Kidney capillary endothelial cell (primary cell): ENCODE data around the gene RNF208.
A peak's percentile ranks its signal among the peaks of the same experiment; 100 is the strongest.

ENCODE experiments used
- DNase-seq: peaks from one replicate; pipeline ENCODE4 v3.0.0-alpha.2; 2018; ENCODE audit warnings: low spot score

The RNF208 gene

DNA sequence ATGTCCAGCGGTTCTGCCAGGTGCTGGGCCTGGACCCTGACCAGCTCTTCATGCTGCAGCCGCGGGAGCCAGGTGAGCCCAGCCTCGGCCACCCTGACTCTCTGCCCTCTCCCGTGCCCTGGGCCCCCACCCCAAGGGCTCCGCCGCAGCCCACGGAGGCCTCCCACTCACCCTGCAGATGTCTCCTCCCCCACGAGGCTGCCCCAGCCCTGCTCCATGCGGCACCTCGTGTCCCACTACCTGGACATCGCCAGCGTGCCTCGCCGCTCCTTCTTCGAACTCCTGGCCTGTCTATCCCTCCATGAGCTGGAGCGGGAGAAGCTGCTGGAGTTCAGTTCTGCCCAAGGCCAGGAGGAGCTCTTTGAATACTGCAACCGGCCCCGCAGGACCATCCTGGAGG, 7.4 kb downstream of the RNF208 start:
- DNase-seq = no peak

DNA sequence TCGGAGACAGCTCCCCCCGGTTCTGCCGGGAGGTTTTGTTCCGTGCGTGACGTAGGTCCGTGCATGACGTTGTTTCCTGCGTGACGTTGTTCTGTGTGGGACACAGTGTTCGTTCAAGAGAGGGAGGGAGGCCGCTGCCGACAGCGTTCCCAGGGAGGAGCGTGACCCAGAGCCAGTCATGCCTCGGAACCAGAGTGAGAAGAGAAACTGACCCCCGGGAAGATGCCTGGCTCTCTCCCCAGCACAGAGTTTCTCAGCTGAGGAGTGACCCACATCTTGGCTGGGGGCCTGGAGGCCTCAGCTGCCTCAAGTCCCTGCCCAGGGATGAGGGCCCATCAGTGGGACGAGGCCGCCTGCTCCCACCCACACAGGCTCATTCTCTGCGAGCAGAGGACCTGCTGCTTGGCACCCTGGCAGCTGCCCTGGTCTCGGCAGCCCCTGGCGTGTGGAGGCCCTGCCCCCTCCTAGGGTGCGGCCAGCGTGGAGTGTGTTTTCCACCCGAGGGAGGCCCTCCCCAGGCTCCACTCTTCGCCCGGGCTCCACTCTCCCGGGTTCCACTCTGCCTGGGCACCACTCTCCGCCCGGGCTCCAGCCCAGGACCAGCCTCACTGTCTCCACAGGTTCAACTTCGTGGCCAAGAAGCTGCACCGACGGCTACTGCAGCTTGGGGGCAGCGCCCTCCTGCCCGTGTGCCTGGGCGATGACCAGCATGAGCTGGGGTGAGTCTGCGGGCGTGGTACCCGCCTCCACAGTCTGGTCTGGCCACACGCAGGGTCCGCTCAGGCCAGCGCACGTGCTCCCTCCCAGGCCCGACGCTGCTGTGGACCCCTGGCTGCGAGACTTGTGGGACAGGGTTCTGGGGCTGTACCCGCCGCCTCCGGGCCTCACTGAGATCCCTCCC, 8.6 kb downstream of the RNF208 start:
- DNase-seq = no peak

DNA sequence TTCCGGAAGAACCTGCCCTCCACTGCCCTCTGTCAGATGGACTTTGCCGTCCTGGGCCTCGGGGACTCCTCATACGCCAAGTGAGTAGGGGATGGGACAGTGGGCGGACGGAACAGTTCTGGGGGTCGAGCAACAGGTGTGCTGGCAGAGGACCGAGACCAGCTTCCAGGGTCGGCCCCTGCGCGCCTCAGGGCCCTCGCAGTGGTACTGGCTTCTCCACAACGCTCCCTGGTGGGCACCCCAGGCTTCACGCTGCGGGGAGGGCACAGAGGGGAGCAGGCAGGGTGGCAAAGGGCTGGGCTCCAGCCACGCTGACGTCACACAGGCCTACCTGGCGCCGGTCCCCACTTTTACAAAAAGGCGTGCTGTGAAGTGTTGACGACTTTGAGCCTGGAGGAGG, 9.5 kb downstream of the RNF208 start:
- DNase-seq = no peak

- no peak for DNase-seq
These were observed 10.5 kb downstream of the RNF208 start for GRCh38 chr9:137211532-137211931.

DNA sequence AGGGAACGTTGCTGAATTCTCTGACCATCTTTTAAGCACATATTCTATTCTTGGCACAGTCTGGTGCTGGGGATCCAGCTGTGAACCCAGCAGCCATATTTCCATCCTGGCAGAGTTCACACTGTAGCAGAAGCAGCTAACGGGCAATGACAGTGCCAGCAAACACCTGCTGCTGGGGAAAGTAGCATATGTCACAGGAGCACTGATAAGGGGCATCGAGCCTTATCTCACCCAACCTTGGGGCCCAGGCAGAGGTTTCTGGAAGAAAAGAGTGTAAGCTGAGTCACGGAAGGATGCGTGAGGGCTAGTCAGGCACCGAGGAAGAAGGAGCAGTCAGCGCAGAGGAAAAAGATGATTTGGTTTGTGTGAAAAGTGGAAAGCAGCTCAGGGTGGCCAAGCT, 15.4 kb downstream of the RNF208 start:
- DNase-seq = no peak

GRCh38 chr9:137205126-137206069, 16.6 kb downstream of the RNF208 start, which contains the start of the genes NDOR1 and TMEM203:
Gene NDOR1 (plus strand): TSS chr9:137205700. CDS start chr9:137205778, 78 bp downstream.
Gene TMEM203 (minus strand): TSS chr9:137205648. CDS start chr9:137205414, 234 bp downstream.
- DNase-seq = peak; percentile 63

DNA sequence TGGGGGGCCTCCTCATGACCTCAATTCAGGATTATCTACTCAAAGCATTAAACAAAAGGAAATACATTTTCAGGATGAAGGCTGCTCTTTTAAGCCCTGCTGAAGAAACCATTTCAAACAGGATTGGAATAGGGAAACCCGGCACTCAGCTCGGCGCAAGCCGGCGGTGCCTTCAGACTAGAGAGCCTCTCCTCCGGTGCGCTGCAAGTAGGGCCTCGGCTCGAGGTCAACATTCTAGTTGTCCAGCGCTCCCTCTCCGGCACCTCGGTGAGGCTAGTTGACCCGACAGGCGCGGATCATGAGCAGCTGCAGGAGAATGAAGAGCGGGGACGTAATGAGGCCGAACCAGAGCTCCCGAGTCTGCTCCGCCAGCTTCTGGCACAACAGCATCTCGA, 17.3 kb downstream of the RNF208 start:
- no peak for DNase-seq

DNA sequence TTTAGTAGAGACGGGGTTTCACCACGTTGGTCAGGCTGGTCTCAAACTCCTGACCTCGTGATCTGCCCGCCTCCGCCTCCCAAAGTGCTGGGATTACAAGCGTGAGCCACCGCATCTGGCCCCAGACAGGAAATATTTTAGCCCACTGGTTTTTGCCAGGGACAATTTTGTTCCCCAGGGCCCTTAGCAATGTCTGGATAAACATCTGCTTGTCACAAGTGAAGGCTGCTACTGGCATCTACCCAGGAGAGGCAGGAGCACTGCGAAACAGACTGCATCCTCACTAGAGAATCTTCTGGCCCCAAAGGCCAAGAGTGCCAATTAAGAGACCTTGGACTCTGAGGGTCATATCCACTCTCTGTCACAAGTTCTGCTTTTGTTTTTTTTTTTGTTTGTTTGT, 19.1 kb downstream of the RNF208 start:
- DNase-seq = no peak

DNA sequence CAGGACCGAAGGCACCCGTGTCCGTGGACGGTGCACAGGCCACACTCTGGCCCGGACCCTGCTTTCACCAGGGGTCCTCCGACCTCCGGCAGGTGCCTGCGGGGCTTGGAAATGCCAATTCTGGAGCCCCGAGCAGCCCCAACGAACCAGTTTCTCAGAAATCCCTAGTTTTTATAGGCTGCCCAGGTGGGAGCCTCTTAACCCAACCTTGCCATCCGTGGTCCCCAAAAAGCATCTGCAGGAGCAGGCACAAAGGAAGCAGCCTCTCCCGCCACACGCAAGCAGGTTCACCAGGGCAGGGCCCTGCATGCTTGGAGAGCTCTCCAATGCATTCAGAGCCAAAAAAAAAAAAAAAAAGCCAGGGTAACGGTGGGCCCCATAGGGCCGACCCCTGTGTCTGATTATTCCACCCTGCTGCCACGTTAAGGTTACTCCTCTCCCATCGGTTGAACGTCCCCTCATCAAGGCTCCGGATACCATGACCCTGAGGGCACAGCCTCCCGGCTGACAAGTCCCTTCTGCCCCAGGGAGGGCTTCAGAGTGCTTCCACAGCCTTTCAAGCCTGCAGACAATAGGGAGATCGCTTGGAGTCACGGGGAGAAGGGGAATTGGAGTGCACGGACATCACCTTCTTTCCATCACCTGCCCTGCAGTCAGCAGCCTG, 20.7 kb downstream of the RNF208 start:
- DNase-seq = no peak

DNA sequence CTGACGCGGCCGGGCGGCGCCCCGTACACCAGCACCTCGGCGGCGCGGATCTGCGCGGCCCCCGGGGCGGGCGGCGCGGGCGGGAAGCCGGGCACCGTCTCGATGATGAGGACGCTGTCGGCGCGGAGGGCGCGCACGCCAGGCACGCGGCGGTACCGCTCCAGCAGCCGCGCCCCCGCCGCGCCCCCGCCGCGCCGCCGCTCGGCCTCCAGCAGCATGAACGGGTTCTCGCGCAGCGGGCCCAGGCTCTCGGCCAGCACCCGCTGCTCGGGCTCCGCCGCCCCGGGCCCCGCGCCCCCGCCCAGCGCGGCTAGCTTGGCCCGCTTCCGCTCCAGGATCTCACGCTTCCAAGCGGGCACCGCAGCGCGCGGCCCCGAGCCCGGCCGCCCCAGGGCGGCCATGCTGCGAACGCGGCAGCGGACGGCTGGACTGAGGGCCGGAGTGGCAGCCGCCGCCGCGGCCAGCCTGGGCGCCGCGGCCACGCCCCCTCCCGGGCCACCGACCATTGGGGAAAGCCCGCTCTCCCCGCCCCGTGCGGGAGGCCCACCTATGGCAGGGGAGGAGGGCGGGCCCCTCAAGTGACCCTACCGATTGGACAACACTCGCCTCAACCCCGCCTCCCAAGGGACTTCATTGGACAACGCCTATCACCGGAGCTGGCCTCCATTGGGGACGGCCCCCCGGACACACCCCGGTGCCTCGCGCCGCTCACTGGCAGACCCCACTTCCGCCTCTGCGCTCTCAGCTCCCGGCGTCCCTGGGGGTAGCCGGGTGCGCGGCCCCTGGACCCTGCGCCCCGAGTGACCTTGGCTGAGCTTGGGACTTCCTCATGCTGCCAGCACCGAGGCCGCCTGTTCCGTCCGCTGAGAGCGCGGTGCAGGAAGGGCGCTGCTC, 21.5 kb downstream of the RNF208 start, which contains the start of gene TPRN:
TSS of gene TPRN (minus strand) at position 431 of the 894 bp plus-strand sequence. CDS start at position 401, 30 bp downstream.
- DNase-seq = peak; percentile 97

DNA sequence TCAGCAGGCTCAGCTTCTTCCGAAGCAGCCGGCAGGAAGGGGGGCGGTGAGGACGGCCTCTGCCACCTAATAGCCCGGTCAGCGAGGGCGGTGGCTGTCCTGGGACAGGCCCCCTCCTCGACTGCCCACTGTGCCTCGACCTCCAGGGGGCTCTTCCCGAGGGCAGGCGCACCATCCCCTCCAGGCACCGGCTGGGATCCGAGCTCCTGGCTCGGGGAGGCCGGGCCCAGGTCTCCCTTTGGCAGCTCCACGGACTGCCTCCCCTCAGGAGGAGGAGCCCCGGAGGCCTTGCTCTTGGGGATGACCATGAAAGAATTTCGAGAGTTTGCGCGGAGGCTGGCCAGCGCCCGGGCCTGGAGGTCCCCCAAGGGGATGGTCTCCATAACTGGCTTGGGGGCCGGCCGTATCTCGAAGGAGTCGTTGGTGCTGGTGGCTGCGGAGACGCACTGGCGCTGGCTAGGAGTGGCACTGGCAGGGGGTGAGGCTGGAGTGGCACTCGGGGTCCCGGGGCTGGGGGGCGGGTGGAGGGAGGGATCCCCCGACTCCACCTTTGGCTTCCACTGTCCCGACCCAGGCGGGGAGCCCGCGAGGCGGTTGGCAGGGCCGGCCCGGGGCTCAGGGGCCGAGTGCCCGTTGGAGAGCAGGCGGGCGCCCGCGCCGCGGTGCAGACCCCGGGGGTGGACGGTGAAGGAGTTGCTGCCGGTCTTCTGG, 22.5 kb downstream of the RNF208 start:
- no peak for DNase-seq

DNA sequence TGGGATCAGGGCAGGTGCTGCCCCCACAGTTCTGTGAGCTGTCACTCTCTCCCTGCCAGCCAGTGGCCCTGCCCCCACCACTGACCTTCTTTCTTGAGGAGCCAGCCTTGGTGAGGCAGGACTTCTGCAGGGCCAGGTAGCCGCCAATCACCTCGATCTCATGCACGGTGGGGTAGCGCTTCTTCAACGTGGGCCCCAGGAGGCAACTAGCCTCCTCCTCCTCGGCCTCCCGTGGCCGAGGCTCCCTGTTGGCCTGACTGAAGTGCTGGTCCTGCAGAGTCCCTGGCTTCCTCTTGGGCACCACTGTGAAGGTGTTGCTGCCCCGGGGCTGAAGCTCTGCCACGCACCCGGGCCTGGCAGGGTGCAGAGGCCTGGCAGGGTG, 23.1 kb downstream of the RNF208 start:
- DNase-seq = no peak

DNA sequence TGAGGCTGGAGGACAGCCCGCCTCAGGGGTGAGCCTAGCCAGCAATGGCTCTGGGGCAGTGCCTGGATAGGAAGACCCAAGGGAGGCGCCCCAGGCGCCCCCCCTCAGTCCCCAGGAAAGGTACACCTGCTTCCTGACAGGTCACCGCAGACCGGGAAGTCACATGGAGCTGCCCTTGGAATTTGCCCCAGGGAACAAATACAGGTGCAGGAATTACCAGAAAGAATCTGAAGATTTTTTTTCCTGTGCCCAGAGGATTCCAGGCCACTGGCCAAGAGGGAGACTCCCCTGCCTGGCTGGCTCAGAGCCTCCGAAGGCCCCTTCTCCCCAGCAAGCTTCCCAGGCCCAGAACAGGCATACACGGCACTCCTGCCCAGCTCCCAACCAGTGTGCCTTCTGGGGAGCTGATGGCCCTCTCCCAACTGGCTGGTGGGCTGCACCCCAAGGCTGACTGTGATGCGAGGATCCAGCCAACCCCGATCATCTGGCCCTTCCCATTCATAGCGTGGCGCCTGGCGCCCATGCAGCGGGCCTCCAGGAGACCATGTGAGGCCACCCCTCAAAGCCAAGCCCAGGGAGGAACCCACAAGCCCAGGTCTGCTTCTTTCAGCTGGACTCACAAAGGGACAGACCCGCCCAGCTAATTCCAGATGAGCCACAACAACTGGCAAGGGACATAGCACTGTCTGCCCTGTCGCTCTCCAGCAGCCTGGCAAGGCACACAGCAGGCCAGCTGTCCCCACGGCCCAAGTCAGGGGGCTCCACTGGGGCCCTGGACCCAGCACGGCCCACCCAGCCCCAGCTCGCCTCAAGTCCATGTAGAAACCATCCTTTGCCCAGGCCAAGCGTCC, 23.8 kb downstream of the RNF208 start:
- DNase-seq = no peak

GRCh38 chr9:137195525-137196220, 26.4 kb downstream of the RNF208 start:
- DNase-seq = no peak

DNA sequence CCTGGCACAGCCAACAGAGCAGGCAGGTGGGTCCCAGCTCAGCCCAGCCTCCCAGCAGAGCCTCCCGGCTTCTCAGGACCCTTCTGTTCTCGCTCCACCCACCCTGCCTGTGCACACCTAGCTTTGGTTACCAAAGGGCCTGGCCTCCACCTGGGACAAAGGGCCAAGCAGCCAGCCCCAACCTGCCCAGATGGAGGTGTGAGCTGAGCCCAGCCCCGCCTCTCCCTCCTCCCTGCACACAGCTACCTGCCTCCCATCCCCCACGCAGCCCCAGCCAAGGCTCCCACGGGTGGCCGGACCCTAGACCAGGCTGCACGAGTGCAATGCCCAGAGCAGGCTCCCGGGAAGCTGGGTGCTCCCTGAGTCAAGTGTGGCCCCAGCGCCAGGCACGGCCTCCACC, 27.1 kb downstream of the RNF208 start:
- no peak for DNase-seq

- no peak for DNase-seq
These were observed 27.7 kb downstream of the RNF208 start for GRCh38 chr9:137194388-137194787.

DNA sequence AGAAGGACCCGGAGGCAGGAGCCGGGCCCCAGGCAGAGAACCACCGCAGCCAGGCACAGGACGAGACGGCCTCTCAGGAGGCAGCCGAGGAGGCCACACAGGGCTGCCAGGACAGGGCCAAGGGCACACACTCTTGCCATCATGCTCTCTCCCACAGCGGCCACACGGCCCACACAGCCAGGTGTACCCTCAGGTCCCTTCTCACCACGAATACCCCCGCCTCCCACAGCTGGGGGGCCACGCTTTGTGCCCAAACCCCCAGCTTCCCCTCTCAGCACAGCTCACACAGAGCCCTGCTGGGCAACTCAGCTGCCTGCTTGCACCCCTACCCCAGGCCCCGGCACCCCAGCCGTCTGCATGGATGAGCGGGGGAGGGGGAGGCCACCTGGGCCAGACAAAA, 28.3 kb downstream of the RNF208 start:
- DNase-seq = no peak

DNA sequence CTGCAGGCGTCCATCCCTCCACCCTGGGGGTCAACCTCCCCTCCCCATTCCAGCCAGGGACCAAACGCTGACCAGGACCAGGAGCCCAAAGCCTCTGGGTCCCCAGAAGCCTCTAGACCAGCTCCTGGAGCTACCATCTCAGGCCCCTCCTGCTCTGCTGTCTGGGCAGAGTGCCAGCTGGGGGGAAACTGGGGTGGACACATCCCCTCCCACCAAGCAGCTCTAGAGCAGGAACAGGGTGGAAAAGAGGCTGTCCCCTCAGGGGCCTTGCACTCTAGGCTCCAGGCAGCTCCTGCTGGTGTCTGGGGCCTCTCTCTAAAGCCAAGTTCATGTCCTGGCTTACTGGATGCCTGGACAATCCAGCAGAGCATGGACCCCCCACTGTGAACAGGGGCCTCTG, 29.2 kb downstream of the RNF208 start:
- DNase-seq = no peak

DNA sequence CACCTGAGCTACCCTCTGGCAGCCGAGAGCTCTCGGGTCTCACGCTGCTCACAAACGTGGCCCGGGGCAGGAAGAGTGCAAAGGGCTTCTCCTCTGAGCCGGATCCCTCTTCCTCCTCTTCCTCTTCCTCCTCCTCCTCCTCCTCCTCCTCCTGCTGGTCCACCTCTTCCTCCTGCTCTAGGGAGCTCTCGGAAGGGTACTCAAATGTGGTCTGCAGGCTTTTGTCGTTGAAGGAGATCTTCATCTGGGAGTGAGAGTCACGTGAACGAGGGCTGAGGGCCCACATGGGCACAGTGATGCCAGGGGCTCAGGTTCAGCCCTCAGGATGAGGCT, 29.6 kb downstream of the RNF208 start:
- no peak for DNase-seq
